OCI-LY3 (cell line): ENCODE results near the gene MPC1.
"Not testable (repeated sequence)": the region's sequence is repeated elsewhere in the genome, so short reads cannot be mapped to it uniquely, and the experiment has no call there.

Experiments
- H2AFZ ChIP-seq: fragments of 200-600, 300-600 bp; shearing (Covaris generic); 2 replicates; pipeline ENCODE4 v1.6.0; 2014; ENCODE audit warnings: antibody characterized with exemption, low read depth, low read length
- H3K27ac ChIP-seq: fragments of 200-600, 300-600 bp; sonication (generic); 2 replicates; pipeline ENCODE4 v1.5.1; 2014; ENCODE audit warnings: mild to moderate bottlenecking, low read length, moderate library complexity, mixed read lengths
- H3K27me3 ChIP-seq: fragments of 200-600, 300-600 bp; sonication (generic); 2 replicates; pipeline ENCODE4 v1.6.1; 2014; ENCODE audit warnings: low read depth, low read length, mixed read lengths
- H3K36me3 ChIP-seq: fragments of 200-600, 300-600 bp; sonication (generic); replicated peaks from 2 replicates; pipeline ENCODE3; 2014; ENCODE audit warnings: low read depth, low read length, mixed read lengths
- H3K4me1 ChIP-seq: fragments of 300-600, 200-600 bp; sonication (generic); 2 replicates; pipeline ENCODE4 v1.6.1; 2014; ENCODE audit warnings: low read length, mixed read lengths
- H3K4me2 ChIP-seq: fragments of 200-600, 300-600 bp; sonication (generic); 2 replicates; pipeline ENCODE4 v1.6.1; 2014; ENCODE audit warnings: low read length, mixed read lengths
- H3K4me3 ChIP-seq: fragments of 300-600, 200-600 bp; sonication (generic); 2 replicates; pipeline ENCODE4 v1.5.1; 2014; ENCODE audit warnings: antibody characterized with exemption, mild to moderate bottlenecking, low read length, moderate library complexity
- H3K79me2 ChIP-seq: fragments of 300-600, 200-600 bp; shearing (Covaris generic); 2 replicates; pipeline ENCODE4 v1.6.1; 2014; ENCODE audit warnings: mild to moderate bottlenecking, low read length, mixed read lengths
- H3K9ac ChIP-seq: fragments of 300-600, 200-600 bp; shearing (Covaris generic); 2 replicates; pipeline ENCODE4 v1.6.0; 2014; ENCODE audit warnings: mild to moderate bottlenecking, low read length, moderate library complexity
- H3K9me3 ChIP-seq: fragments of 200-600, 300-600 bp; shearing (Covaris generic); 2 replicates; pipeline ENCODE4 v1.6.1; 2014; ENCODE audit warnings: low read length, mixed read lengths; ENCODE audit not compliant: insufficient read depth
- H4K20me1 ChIP-seq: fragments of 200-600, 300-600 bp; sonication (generic); 2 replicates; pipeline ENCODE4 v1.6.1; 2016; ENCODE audit warnings: low read length, mixed read lengths; ENCODE audit not compliant: insufficient read depth
- EZH2phosphoT487 ChIP-seq: fragments of 200-600 bp; shearing (Covaris generic); IDR thresholded peaks from 2 replicates; pipeline ENCODE4 v1.6.1; 2018; ENCODE audit warnings: antibody characterized with exemption, mixed run types, low read depth
- TF ChIP-seq, protein P1 (sequence below): fragments of 200-600, 300-600 bp; sonication (generic); IDR thresholded peaks from 2 replicates; pipeline ENCODE4 v1.5.1; 2014; ENCODE audit warnings: antibody characterized with exemption, low read length, low read depth

MPC1 gene

DNA sequence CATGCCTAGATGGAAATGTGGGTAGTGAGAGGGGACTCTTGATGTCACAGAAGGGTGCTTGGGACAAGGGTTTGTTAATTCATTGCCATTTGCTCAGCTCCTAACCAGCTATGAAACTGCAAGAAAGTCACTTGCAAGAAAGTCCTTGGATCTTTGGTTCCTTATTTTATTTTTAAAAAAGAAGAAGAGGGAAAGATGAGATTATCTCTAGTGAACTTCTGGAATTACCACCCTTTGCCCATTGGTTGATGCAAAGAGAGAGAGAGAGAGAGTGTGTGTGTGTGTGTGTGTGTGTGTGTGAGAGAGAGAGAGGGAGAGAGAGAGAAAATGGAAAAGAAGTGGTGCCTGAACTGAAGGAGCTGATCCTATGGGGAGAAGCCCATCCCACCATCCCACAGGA, 35.8 kb downstream of the MPC1 start:
- no peaks in the 10 kb centered on the region for H3K9me3 ChIP-seq
- H3K4me1 ChIP-seq: peaks cover 10% of the 10 kb centered on the region
- no peak overlapping the region for H3K4me2 ChIP-seq
- no peak overlapping the region for H2AFZ ChIP-seq
- H3K4me3 ChIP-seq: no peak overlapping the region
- H3K79me2 ChIP-seq: peaks cover 10% of the 10 kb centered on the region
- no peaks in the 10 kb centered on the region for H4K20me1 ChIP-seq
- no peaks in the 10 kb centered on the region for H3K36me3 ChIP-seq
- H3K27ac ChIP-seq: no peak overlapping the region
- no peaks in the 10 kb centered on the region for H3K27me3 ChIP-seq
- TF ChIP-seq EZH2phosphoT487: no peak
- TF ChIP-seq, protein P1, sequence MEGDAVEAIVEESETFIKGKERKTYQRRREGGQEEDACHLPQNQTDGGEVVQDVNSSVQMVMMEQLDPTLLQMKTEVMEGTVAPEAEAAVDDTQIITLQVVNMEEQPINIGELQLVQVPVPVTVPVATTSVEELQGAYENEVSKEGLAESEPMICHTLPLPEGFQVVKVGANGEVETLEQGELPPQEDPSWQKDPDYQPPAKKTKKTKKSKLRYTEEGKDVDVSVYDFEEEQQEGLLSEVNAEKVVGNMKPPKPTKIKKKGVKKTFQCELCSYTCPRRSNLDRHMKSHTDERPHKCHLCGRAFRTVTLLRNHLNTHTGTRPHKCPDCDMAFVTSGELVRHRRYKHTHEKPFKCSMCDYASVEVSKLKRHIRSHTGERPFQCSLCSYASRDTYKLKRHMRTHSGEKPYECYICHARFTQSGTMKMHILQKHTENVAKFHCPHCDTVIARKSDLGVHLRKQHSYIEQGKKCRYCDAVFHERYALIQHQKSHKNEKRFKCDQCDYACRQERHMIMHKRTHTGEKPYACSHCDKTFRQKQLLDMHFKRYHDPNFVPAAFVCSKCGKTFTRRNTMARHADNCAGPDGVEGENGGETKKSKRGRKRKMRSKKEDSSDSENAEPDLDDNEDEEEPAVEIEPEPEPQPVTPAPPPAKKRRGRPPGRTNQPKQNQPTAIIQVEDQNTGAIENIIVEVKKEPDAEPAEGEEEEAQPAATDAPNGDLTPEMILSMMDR: no peak
- H3K9ac ChIP-seq: no peak overlapping the region

- Histone ChIP-seq H3K4me2 (no peak overlapping the region), H3K9me3 (no peaks in the 10 kb centered on the region), H3K9ac (no peak overlapping the region), H3K79me2 (peaks cover 16% of the 10 kb centered on the region), H3K27ac (no peak overlapping the region), H3K36me3 (no peaks in the 10 kb centered on the region), H3K4me1 (peaks cover 6% of the 10 kb centered on the region), H4K20me1 (peaks cover under 1% of the 10 kb centered on the region; the same call in 1 of the 2 replicates), H2AFZ (no peak overlapping the region), H3K27me3 (no peaks in the 10 kb centered on the region), H3K4me3 (no peak overlapping the region)
- TF ChIP-seq, protein P1: no peak
- no peak for TF ChIP-seq EZH2phosphoT487
Measured at GRCh38 chr6:166346449-166346848, 36.3 kb downstream of the MPC1 start.

GRCh38 chr6:166345672-166346071, 37.1 kb downstream of the MPC1 start:
- H3K9me3 ChIP-seq, H3K4me1 ChIP-seq, H3K36me3 ChIP-seq, H3K4me3 ChIP-seq, H3K27ac ChIP-seq, H3K4me2 ChIP-seq, H2AFZ ChIP-seq, H4K20me1 ChIP-seq, H3K27me3 ChIP-seq, H3K9ac ChIP-seq: not testable (repeated sequence)
- H3K79me2 ChIP-seq: peaks cover 23% of the 10 kb centered on the region

DNA sequence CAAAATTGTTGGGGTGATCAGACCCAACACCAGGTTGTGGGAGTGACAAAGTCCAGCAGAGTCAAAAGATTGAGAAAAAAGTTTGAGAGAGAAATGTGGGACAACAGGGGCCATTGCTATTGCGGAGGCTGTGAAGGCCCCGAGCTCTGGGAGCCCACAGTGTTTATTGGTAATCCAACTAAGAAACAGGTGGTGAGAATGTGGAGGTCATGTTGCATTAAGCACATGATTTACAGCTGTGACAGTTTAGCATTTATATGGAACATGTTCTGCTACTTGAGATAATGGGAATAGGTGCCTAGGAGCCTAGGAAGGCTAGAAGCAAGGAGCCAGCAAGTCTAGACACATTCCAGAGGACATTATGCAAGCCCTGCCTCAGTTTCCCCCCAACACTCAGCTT, 37.8 kb downstream of the MPC1 start:
- not testable (repeated sequence) for H3K27ac ChIP-seq, H3K4me2 ChIP-seq, H3K4me1 ChIP-seq, H3K36me3 ChIP-seq, H3K9ac ChIP-seq, H3K4me3 ChIP-seq, H4K20me1 ChIP-seq, H3K9me3 ChIP-seq, H2AFZ ChIP-seq, H3K27me3 ChIP-seq
- H3K79me2 ChIP-seq: peaks cover 31% of the 10 kb centered on the region

- no peaks in the 10 kb centered on the region for H3K27me3 ChIP-seq
- H2AFZ ChIP-seq: no peak overlapping the region
- H3K36me3 ChIP-seq: no peaks in the 10 kb centered on the region
- H3K9me3 ChIP-seq: no peaks in the 10 kb centered on the region
- peaks cover 38% of the 10 kb centered on the region for H3K79me2 ChIP-seq
- peaks cover 9% of the 10 kb centered on the region for H3K4me1 ChIP-seq
- H4K20me1 ChIP-seq: peaks cover 9% of the 10 kb centered on the region
- no peak overlapping the region for H3K4me3 ChIP-seq
- no peak for TF ChIP-seq EZH2phosphoT487
- TF ChIP-seq, protein P1: no peak
- H3K9ac ChIP-seq: no peak overlapping the region
- no peak overlapping the region for H3K27ac ChIP-seq
- no peak overlapping the region for H3K4me2 ChIP-seq
Measured at GRCh38 chr6:166344240-166344639, 38.5 kb downstream of the MPC1 start.
